Upper lobe of left lung (tissue), 6 donors: Measurements from ENCODE around the gene ASTN2. TPM values are rescaled to one million over a fixed set of nuclear protein-coding genes. Genes with fewer than 3 reads are reported as not detected.

Source experiments
- ATAC-seq, 2 donors: fragments of 200-7000 bp; cut with Tn5 transposase; one replicate each; pipeline ENCODE4 v1.9.1; 2022; ENCODE audit warnings: mild to moderate bottlenecking in 2 of 2, moderate library complexity in 2 of 2; ENCODE audit not compliant: low FRiP score in 2 of 2
- DNase-seq, 2 donors: peaks; one replicate each; pipeline ENCODE4 v3.0.0-alpha.2; 2019 to 2020
- H3K27ac ChIP-seq, 4 donors: fragments of 200-600 bp; sonication (generic); one replicate each; pipeline ENCODE4 v1.5.1; 2016 to 2019
- H3K27me3 ChIP-seq, 4 donors: fragments of 200-600 bp; sonication (generic); one replicate each; pipeline ENCODE4 v1.5.1; 2017 to 2019
- H3K36me3 ChIP-seq, 4 donors: fragments of 200-600 bp; sonication (generic); one replicate each; pipeline ENCODE4 v1.5.1; 2016 to 2019
- H3K4me1 ChIP-seq, 4 donors: fragments of 200-600 bp; sonication (generic); one replicate each; pipeline ENCODE4 v1.5.1; 2018 to 2019
- H3K4me3 ChIP-seq, 4 donors: fragments of 200-600 bp; sonication (generic); one replicate each; pipeline ENCODE4 v1.5.1; 2017 to 2019; ENCODE audit warnings: mild to moderate bottlenecking in 2 of 4, moderate library complexity in 1 of 4
- H3K9me3 ChIP-seq, 4 donors: fragments of 200-600 bp; sonication (generic); one replicate each; pipeline ENCODE4 v1.5.1; 2018 to 2019
- CTCF ChIP-seq, 6 experiments: fragments of 450-650 bp in 4 of 6; fragments of 200-600 bp in 2 of 6; sonication (generic) in 2 of 6; IDR thresholded peaks; one replicate each; pipeline ENCODE4 v1.5.1; 2016 to 2019; ENCODE audit warnings: antibody characterized with exemption in 6 of 6
- EP300 ChIP-seq, 4 donors: sonication (generic); formaldehyde crosslinking; IDR thresholded peaks; one replicate each; pipeline ENCODE4 v1.5.1; 2017; ENCODE audit warnings: antibody characterized with exemption in 4 of 4, control low read depth in 2 of 4
- POLR2A ChIP-seq, 4 donors: fragments of 450-650 bp; IDR thresholded peaks; one replicate each; pipeline ENCODE4 v1.5.1; 2016 to 2017; ENCODE audit warnings: antibody characterized with exemption in 4 of 4, mild to moderate bottlenecking in 2 of 4
- POLR2AphosphoS5 ChIP-seq, 2 donors: sonication (generic); formaldehyde crosslinking; IDR thresholded peaks; one replicate each; pipeline ENCODE4 v1.5.1; 2017; ENCODE audit warnings: antibody characterized with exemption in 2 of 2
- WGBS, 2 donors: methylation state at CpG; one replicate each; pipeline ENCODE4 v1.1.5; 2017 to 2018; 5-methylcytosine and 5-hydroxymethylcytosine counted together
- total RNA-seq, 6 donors: library from RNA; depleted of rRNA in 4 of 6; stranded (reverse); fragments of >200 nt in 4 of 6; gene quantifications; one replicate each; pipeline versions ENCODE4 v1.1.0 to v1.2.1, GENCODE V29; 2016 to 2021
- donor health status: DM: no; HTN: no; CAD: no; lungs with moderate emphysema.
- donor health status: DM: no; HTN: yes; CAD: no; lungs with severe emphysema.

Gene ASTN2
- total RNA-seq, 6 donors from 2014 or later, result 2.0 to 7.5 (median 3.4) TPM

GRCh38 chr9:117156144-117156688 lies 258.6 kb downstream of the ASTN2 start:
- no peak for DNase-seq
- Histone ChIP-seq H3K4me1 (no peaks in the 10 kb centered on the region), H3K27ac (no peak overlapping the region), H3K4me3 (no peak overlapping the region), H3K36me3 (no peaks in the 10 kb centered on the region), H3K27me3 (no peaks in the 10 kb centered on the region), H3K9me3 (no peaks in the 10 kb centered on the region)
- 72 to 76% methylated on average over 2 of the region's 2 CpGs for WGBS, 2 donors
- ATAC-seq, result no peak
- no peak for TF ChIP-seq POLR2AphosphoS5 (IDR thresholded peaks at IDR 0.05)
- TF ChIP-seq POLR2A (IDR thresholded peaks at IDR 0.05), result no peak
- TF ChIP-seq EP300 (IDR thresholded peaks at IDR 0.05), result no peak
- TF ChIP-seq CTCF (IDR thresholded peaks at IDR 0.05), result no peak

GRCh38 chr9:117153021-117153420 lies 261.8 kb downstream of the ASTN2 start:
- WGBS, 2 donors, result 88 to 92% methylated on average over 1 of the region's 1 CpG
- DNase-seq (no peak), ATAC-seq (no peak)
- no peaks in the 10 kb centered on the region for H3K36me3 ChIP-seq
- H3K9me3 ChIP-seq, result no peaks in the 10 kb centered on the region
- no peak for TF ChIP-seq POLR2AphosphoS5 (IDR thresholded peaks at IDR 0.05)
- no peak for TF ChIP-seq CTCF (IDR thresholded peaks at IDR 0.05)
- no peak for TF ChIP-seq POLR2A (IDR thresholded peaks at IDR 0.05)
- TF ChIP-seq EP300 (IDR thresholded peaks at IDR 0.05), result no peak
- H3K27me3 ChIP-seq, result no peaks in the 10 kb centered on the region
- H3K27ac ChIP-seq, result no peak overlapping the region
- no peaks in the 10 kb centered on the region for H3K4me1 ChIP-seq
- no peak overlapping the region for H3K4me3 ChIP-seq

DNA sequence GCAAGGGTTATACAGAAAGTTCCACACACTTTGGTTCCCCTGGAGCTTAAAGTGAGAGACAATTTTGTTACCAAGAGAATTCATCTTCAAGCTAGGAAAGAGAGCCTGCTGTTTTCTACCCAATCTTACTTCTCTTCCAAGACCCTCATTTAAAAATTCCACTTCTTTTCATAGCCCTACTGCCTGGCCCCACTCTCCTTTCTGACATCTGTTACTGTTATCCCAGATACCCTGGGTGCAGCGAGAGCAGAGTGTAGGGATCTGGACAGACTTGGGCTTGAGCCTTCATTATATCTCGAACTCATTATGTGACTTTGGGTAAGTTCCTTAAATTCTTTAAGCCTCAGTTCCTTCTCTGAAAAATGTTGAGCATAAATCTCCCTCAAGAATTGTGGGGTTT lies 263.1 kb downstream of the ASTN2 start:
- H3K27ac ChIP-seq, result no peak overlapping the region
- TF ChIP-seq POLR2A (IDR thresholded peaks at IDR 0.05), result no peak
- no peak for TF ChIP-seq CTCF (IDR thresholded peaks at IDR 0.05)
- TF ChIP-seq EP300 (IDR thresholded peaks at IDR 0.05), result no peak
- no peak for TF ChIP-seq POLR2AphosphoS5 (IDR thresholded peaks at IDR 0.05)
- 80 to 89% methylated on average over 2 of the region's 2 CpGs for WGBS, 2 donors
- H3K4me3 ChIP-seq, result no peak overlapping the region
- H3K36me3 ChIP-seq, result no peaks in the 10 kb centered on the region
- H3K9me3 ChIP-seq, result no peaks in the 10 kb centered on the region
- DNase-seq (no peak), ATAC-seq (no peak)
- no peaks in the 10 kb centered on the region for H3K27me3 ChIP-seq
- no peaks in the 10 kb centered on the region for H3K4me1 ChIP-seq

DNA sequence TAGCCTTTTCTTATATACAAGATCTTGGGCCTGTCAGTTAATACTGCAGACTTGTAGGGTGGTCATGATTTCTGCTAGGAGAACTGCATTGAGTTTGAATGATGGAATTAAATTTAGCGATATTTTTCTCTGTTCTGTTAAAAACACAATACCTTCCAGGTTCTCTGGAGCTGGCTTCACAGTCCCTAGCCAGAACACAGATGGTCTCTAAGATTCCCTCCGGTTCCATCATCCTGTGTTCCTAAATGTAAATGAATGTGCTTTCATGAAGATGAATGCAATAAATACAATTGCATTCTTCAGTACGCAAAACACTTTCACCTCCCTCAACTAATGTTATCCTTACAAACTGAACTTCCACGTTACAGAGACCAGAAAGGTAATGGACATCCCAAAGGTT lies 264.9 kb downstream of the ASTN2 start:
- ATAC-seq, result no peak
- no peak overlapping the region for H3K27ac ChIP-seq
- no peak for TF ChIP-seq POLR2A (IDR thresholded peaks at IDR 0.05)
- no peak overlapping the region for H3K4me3 ChIP-seq
- H3K36me3 ChIP-seq, result no peaks in the 10 kb centered on the region
- 86 to 90% methylated on average over 4 of the region's 4 CpGs for WGBS, 2 donors
- DNase-seq, result no peak
- H3K4me1 ChIP-seq, result no peaks in the 10 kb centered on the region
- H3K27me3 ChIP-seq, result no peaks in the 10 kb centered on the region
- H3K9me3 ChIP-seq, result no peaks in the 10 kb centered on the region

DNA sequence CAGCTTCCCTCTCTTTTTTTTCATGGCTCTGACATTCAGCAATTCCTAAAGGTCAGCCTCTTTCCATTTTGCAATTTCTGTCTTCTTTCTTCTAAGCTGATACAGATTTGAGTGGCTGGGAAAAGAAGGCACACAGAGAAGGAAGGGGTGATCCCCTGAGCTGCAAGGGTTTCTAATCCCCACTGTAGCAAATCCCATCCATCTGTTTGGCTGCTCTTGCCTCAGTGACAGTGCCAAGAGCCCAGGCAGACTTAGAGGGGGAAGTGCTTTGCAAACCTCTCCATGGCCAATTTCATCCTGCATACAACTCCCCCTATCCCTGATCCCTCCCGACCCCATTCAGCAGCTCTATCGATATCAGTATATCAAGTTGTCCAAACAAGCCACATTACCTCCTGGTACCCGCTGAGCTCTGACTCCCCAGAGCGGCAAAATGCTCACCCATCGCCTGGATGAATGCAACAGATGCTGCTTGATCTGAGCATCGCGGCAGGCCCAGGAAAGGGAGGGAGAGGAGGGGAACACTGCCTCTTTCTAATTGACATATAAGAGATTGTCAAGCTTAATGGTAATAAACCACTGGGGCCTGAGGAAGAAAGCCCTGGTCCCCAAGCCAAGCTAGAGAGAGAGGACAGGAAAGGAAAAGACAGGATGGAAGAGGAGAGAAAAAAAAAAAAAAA lies 268.9 kb downstream of the ASTN2 start:
- Histone ChIP-seq H3K27me3 (no peaks in the 10 kb centered on the region), H3K4me1 (no peaks in the 10 kb centered on the region), H3K4me3 (no peak overlapping the region), H3K27ac (no peak overlapping the region), H3K9me3 (no peaks in the 10 kb centered on the region), H3K36me3 (no peaks in the 10 kb centered on the region)
- ATAC-seq (no peak), DNase-seq (no peak)
- 85 to 92% methylated on average over 5 to 7 of the region's 7 CpGs for WGBS, 2 donors
- no peak for TF ChIP-seq CTCF (IDR thresholded peaks at IDR 0.05)
- TF ChIP-seq POLR2AphosphoS5 (IDR thresholded peaks at IDR 0.05), result no peak
- no peak for TF ChIP-seq POLR2A (IDR thresholded peaks at IDR 0.05)
- TF ChIP-seq EP300 (IDR thresholded peaks at IDR 0.05), result no peak
